ENCODE measurements around the gene EEF2. TPM values are rescaled to one million over a fixed set of nuclear protein-coding genes. Genes with fewer than 3 reads are reported as not detected.

EEF2 gene
- total RNA-seq, 4 donors from 2014 or later, result 936 to 2,469 (median 1,635) TPM

DNA sequence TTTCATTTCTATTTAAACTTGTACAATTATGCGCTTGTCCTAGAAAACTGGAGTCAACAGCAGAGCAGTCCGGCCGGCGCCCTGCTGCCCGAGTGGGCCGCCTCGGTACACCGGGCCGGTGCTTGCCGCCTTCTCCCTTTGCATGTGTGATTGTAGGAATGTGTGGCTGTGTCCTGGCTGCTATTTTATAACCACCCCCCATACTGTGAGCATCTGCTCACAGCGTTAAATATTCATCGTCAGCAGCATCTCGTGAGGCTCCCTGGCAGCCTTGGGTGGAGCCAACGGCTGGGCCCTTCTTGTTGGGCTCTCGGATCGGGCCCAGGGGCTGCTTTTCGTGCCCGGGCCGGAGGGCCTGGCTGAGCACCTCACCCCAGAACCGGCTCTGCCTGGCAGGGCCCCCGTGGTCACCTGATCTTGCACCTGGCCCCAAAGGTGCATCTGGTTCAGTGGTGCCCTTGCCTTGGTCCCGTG lies 32.9 kb upstream of the EEF2 start:
- Histone ChIP-seq H3K4me1 (peaks cover 0 to 23% of the 10 kb centered on the region in 2 donors), H3K27ac (no peak overlapping the region)
- intact Hi-C loops (cut with DNase I; ENCODE audit: low total_unique reads), result no loop called here

GRCh38 chr19:4016903-4017638 lies 31.8 kb upstream of the EEF2 start:
- Histone ChIP-seq H3K27me3 (no peaks in the 10 kb centered on the region), H3K36me3 (no peaks in the 10 kb centered on the region), H3K4me3 (no peak overlapping the region), H3K4me1 (peaks cover 0 to 23% of the 10 kb centered on the region in 2 donors), H3K27ac (no peak overlapping the region), H3K9me3 (no peaks in the 10 kb centered on the region)
- intact Hi-C loops (cut with DNase I; ENCODE audit: low total_unique reads), result no loop called here
- no peak for DNase-seq
- TF ChIP-seq, protein P1, sequence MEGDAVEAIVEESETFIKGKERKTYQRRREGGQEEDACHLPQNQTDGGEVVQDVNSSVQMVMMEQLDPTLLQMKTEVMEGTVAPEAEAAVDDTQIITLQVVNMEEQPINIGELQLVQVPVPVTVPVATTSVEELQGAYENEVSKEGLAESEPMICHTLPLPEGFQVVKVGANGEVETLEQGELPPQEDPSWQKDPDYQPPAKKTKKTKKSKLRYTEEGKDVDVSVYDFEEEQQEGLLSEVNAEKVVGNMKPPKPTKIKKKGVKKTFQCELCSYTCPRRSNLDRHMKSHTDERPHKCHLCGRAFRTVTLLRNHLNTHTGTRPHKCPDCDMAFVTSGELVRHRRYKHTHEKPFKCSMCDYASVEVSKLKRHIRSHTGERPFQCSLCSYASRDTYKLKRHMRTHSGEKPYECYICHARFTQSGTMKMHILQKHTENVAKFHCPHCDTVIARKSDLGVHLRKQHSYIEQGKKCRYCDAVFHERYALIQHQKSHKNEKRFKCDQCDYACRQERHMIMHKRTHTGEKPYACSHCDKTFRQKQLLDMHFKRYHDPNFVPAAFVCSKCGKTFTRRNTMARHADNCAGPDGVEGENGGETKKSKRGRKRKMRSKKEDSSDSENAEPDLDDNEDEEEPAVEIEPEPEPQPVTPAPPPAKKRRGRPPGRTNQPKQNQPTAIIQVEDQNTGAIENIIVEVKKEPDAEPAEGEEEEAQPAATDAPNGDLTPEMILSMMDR (IDR thresholded peaks at IDR 0.05), result no peak
- TF ChIP-seq POLR2A (IDR thresholded peaks at IDR 0.05), result no peak

More for the DNA sequence above, 32.9 kb upstream of the EEF2 start:
- TF ChIP-seq, protein P1 (IDR thresholded peaks at IDR 0.05), result no peak
- no peak for TF ChIP-seq POLR2A (IDR thresholded peaks at IDR 0.05)
- Histone ChIP-seq H3K36me3 (no peaks in the 10 kb centered on the region), H3K27me3 (no peaks in the 10 kb centered on the region), H3K4me3 (no peak overlapping the region), H3K9me3 (no peaks in the 10 kb centered on the region)
- no peak for DNase-seq

- Histone ChIP-seq H3K36me3 (no peaks in the 10 kb centered on the region), H3K4me1 (peaks cover 0 to 24% of the 10 kb centered on the region in 2 donors), H3K4me3 (no peak overlapping the region), H3K27me3 (no peaks in the 10 kb centered on the region), H3K9me3 (no peaks in the 10 kb centered on the region), H3K27ac (peak overlapping the region; percentile 57 to 65)
- TF ChIP-seq POLR2A (IDR thresholded peaks at IDR 0.05), result no peak
- TF ChIP-seq, protein P1 (IDR thresholded peaks at IDR 0.05), result no peak
- no peak for DNase-seq
- intact Hi-C loops (cut with DNase I; ENCODE audit: low total_unique reads), result no loop called here
Measured at GRCh38 chr19:4016486-4016885, 31.2 kb upstream of the EEF2 start.

DNA sequence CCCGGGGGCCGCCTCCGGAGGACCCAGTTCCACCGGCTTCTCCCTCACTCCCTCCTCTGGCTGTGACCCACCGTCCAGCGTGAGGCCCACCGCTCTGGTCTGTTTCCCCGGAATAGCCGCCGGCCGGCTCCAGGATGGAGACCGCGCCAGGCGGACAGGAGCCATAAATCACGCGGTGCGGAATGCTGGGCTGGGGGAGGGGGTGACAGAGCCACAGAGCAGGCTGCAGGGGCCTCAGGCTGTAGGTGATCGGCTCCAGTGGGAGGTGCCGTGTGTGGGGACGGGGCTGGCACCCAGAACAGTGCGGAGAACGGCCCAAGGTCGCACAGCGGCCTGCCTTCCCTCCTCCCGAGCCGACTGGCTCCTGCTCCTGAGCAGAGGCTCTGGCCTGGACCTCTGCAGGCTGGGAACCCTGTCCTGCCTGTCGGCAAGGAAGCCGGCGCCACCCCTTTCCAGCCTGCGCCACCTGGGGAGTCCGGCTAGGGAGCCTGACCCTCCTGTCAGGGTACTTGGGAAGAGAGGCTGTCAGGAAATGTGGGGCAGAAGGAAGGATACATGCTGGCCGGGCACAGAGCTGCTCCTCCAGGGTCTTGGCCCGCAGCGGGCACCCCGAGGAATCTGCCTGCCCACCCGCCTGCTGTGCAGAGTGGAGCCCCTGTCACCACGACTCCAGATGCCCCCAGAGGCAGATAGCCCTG lies 30.6 kb upstream of the EEF2 start:
- intact Hi-C loops (cut with DNase I; ENCODE audit: low total_unique reads), result no loop called here
- H3K4me1 ChIP-seq, result peaks cover 0 to 28% of the 10 kb centered on the region in 2 donors
- DNase-seq, result peak; percentile 43 to 63
- no peaks in the 10 kb centered on the region for H3K36me3 ChIP-seq
- H3K4me3 ChIP-seq, result no peak overlapping the region
- no peaks in the 10 kb centered on the region for H3K9me3 ChIP-seq
- H3K27me3 ChIP-seq, result no peaks in the 10 kb centered on the region
- H3K27ac ChIP-seq, result peak overlapping the region; percentile 57 to 65
- TF ChIP-seq, protein P1 (IDR thresholded peaks at IDR 0.05), result no peak
- TF ChIP-seq POLR2A (IDR thresholded peaks at IDR 0.05), result no peak

All from uterus (tissue), 4 donors.